GM15510 (cell line): Measurements from ENCODE around the gene GNG7.

ENCODE experiments used
- POLR2A ChIP-seq: IDR thresholded peaks from 3 replicates; pipeline ENCODE4 v1.6.1; 2011; ENCODE audit warnings: borderline replicate concordance; ENCODE audit not compliant: insufficient read length; ENCODE audit errors: extremely low read depth

The GNG7 gene

DNA sequence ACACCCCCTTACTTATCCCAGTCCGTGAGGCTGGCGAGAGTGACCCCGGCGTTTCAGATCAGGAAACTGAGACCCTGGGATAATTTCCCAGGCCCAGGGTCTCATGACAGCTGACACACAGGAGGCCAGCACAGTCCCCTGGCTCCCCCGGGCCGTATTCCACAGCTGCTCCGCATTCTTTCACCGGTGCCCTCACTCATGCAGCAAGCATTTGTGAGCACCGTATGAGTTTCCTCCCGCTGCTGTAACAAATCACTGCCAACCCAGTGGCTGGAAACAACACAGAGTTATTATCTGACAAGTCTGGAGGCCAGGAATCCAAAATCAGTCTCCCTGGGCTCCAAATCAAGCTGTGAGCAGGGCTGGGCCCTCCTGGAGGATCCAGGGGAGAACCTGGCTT lies 205.3 kb downstream of the GNG7 start:
- no peak for TF ChIP-seq POLR2A

DNA sequence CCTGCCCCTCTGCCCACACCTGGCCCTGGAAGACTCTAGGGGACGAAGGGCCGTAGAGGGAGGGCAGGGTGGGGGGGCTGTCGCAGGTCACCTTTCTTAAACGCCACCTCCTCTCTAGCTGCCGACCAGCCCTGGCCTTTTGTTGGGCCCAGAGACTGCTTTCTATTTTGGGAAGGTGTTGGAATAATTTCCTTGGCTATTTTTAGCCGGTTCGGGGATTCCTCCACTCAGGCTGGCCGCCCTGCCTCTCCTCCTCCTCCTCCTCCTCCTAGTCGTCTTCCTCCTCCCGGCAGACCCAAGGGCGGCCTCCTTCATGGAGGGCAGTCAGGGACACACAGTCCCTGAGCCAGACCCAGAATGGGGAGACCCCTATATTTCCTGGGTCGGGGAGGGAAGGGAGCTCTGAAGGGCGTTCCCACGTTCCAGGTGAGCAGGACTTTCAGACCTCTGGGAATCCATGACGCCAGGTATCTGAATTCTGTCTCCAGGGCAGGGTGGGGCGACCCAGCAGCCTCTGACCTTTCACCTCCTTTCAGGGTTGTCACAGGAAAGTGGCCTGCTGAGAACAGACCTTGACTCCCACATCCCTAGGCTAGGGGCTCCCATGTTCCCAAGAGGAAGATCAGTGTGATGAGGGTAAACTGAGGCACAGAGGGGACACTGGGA lies 206.7 kb downstream of the GNG7 start:
- no peak for TF ChIP-seq POLR2A

DNA sequence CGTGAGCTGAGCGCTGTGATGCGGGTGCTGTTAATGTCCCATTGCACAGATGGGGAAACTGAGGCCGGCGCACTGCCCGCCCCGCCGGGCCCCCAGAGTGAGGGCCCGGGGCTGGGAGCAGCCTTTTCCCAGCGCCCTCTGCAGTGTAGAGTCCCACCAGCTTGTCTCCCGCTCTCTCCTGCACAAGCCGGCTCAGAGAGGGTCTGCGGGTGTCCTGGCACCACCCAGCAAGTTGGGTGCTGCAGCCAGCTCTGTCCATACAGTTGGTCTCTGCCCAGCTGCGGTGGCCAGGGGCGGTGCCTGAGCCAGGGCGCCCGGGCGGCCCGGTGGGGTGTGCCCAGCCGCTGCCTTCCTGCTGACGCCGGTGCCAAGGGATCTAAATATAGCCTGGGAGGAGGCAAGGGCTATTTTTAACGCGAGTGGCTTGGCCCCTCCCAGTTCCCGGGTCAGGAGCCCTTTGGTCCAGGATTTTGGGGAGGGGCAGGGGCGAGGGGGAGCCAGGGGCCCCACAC lies 207.3 kb downstream of the GNG7 start:
- TF ChIP-seq POLR2A, result no peak

DNA sequence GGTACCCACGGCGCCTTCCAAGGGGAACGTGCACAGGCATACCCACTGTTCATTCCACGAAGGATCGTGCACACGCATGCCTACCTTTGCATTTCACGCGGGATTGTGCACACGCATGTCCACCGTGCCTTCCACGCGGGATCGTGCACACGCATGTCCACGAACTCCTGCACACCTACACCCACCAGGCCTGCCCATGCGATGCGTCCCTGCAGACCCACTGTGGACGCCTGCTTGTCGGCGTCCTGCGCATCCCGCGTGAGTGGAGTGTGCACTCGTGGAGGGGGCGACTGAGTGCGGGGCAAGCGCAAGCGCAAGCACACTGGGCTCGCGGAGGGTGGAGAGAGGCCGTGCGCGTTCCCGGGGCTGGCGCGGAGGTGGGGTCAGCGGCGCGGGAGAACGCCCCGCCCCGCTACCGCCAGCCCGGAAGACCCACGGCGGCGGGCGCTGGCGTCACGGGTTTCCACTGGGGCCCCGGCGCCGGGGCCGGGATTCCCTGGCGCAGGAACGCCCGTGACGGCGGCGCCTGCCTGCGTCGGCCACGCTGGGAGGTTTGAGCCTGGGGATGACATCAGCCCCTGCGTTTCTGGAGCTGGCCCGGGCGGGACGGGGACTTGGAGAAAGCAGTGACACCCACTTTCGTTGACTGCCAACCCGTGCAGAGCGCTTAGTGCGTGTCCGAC lies 207.9 kb downstream of the GNG7 start:
- peak; percentile 34 for TF ChIP-seq POLR2A

DNA sequence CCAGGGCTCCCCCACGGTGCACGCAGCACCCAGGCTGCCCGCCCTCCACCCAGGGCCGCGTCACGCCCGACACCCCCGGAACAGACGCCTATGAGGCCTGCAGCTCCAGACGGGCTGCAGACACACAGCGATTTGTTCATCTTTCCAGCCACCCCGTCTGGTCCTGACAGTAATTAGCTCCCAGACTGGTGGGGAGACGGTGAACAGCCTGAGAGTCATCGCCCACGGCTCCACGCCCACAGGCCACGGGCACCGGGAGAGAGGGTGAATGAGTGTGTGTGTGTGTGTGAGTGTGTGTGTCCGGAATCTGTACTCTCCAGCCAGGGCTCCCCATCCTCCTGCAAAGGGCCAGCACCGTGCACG lies 208.4 kb downstream of the GNG7 start:
- no peak for TF ChIP-seq POLR2A

DNA sequence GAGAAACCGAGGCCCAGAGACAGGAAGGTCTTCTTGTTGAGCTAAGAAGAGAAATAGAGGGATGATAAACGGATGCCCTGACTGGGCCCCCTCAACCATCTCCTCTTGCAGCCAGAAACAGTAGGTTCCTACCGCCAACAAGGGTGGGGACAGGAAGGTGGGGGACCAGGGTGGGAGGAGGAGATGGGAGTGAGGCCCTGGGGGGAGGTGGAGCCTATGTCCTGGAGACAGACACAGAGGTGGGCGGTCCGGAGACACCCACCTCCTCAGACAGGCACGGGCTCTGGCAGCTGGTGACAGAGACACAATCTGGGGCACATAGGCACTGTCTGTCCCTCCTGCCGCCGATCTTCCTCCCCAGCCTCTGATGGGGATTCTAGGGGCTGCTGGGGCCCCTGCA lies 209.6 kb downstream of the GNG7 start:
- no peak for TF ChIP-seq POLR2A

DNA sequence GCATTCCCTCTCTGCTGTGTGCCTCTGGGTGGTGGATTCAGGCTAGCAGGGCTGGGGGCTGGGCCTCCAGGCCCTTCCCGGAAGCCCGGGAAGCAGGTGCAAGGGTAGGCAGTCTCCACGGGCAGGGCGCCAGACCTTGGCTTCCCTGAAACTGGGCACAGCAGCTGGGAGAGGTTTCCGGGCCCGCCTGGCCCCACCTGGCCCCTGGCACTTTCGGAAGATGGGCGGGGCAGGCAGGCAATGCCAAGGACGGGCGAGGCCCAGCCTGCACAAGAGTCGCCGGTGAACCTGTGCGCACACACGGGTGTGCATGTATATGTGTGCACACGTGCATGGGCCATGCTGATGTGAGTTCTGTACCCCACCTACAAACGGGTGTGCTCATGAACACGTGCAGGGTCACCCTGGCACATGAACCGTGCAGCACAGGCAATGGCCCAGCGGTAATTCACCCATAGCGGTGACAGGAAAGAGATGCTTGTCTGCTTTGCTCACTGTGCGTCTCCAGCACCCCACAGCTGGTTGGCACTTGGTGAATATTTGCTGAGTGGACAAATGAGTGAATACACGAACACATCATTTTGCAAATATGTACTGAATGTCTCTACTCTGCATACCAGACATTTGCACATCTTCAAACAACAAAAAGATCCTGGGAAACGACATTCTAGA lies 211.2 kb downstream of the GNG7 start:
- TF ChIP-seq POLR2A, result no peak

DNA sequence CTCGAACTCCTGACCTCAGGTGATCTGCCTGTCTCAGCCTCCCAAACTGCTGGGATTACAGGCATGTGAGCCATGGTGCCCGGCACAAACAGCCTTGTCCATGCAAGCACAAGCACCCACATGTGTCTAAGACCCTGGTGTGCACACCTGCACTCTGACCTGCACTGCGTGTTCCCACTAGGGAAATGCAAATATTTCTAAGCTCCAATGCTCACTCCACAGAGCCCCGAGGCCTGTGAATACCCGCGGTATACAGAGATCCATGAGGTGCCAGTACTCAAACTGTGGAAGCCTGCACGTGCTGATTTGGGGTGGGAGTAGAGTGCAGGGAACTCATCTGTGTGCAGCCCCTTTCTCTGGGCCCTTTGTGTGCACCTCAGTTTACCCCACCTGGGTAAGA lies 211.8 kb downstream of the GNG7 start:
- TF ChIP-seq POLR2A, result no peak

DNA sequence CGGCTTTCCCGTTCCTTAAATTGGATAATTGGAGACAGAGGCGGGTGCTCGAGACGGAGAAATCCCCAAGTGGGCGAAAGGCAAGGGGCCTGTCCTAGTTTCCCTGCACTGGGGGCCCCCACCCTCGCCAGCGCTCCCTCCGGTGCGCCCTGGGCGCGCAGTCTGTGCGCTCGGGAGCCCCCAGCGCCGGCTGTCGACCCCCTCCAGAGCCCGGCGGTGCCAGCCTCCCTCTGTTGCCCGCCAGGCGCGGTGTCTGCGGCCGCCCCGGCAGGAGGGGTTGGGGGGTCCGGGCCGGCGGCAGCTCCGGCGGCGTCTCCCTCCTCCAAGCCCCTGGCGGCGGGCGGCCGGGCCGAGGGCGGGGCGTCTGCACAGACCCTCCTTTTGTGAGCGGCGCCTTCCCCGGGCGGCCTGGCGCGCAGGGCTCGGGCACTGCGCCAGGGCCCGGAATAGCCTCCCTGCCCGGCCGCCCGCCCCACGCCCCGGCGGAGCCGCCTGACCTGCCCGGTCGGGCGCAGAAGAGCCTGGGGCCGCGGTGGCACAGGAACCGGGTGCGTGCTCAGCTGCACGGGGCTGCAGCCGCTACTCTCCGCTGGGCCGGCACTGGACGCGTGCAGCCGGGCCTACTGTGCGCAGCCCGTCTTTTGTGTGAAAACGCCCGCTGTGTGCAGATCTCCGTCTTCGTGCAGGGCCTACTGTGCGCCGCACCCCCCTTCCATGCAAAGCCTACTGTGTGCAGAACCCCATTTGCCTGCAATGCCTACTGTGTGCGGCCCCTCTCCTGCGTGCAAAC lies 213.4 kb downstream of the GNG7 start:
- no peak for TF ChIP-seq POLR2A

DNA sequence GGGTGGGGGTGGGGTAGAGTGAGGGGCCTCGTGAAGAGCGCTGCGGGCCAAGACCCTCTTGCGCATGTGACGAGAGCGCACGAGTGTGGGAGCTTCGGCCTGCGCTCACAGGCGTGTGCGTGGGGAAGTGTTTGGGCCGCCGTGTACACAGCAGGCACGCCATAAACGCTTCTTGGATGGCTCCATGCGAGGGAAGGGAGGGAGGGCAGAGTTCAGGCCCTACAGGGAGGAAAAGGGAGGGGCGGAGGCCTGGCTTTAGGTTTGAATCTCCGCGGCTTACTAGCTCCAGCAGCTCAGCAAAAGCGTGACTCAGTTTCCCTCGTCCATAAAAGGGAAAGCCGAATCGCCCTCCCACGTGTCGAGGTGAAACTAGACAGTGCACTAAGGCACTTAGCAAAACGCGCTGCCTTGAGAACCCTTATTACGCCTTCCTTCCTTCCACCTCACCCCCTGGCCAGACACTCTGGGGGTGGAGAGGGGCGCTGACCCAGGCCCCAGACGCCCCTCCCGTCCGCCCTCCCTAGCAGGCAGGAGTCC lies 214.0 kb downstream of the GNG7 start:
- TF ChIP-seq POLR2A, result no peak

DNA sequence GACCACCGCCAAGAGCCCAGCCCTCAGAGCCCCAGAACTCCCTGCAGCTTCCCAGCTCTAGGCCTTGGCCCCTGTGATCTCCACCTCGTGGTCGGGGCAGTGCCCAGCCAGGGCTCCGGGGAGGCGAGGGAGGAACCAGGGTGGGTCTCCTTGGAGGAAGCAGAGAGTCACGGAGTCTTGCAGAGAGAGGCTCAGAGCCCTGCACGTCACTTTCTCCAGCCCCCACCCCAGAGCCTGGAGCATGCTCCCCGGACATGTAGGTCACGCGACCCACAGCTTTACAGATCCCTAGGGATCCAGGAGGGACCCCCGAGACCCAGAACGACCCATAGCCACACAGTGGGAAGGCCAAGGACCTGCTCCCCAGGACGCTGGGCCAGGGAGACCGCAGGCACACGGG lies 214.7 kb downstream of the GNG7 start:
- TF ChIP-seq POLR2A, result no peak

DNA sequence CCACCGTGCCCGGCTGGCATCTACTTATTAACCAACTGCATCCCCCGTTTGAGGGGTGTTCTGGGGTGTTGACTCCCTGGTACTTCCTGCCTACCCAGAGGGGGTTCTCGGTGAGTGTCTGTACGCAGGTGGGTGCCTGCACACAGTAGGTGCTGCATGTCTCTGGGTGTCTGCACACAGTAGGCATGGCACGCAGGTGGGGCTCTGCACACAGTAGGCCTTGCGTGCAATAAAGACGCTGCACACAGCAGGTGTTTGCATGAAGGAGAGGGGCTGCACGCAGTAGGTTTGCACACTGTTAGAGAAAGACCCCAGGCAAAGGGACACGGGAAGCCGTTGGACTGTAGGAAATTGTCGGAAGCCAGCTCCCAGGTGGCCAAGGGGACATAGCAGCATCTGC lies 215.4 kb downstream of the GNG7 start:
- no peak for TF ChIP-seq POLR2A

DNA sequence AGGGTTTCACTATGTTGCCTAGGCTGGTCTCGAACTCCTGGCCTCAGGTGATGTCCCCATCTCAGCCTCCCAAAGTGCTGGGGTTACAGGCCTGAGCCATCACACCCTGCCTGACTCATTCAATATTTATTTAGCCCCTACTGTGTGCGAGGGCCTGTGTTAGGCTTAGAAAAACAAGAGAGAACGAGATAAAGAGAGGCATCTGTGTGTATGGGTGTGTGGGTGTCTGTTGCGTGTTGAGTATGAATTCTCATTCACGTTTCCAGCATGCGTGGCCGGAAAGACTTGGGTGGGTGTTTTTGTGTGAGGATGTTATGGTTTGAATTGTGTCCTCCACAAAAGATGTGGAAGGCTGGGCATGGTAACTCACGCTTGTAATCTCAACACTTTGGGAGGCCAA lies 217.1 kb downstream of the GNG7 start:
- no peak for TF ChIP-seq POLR2A

DNA sequence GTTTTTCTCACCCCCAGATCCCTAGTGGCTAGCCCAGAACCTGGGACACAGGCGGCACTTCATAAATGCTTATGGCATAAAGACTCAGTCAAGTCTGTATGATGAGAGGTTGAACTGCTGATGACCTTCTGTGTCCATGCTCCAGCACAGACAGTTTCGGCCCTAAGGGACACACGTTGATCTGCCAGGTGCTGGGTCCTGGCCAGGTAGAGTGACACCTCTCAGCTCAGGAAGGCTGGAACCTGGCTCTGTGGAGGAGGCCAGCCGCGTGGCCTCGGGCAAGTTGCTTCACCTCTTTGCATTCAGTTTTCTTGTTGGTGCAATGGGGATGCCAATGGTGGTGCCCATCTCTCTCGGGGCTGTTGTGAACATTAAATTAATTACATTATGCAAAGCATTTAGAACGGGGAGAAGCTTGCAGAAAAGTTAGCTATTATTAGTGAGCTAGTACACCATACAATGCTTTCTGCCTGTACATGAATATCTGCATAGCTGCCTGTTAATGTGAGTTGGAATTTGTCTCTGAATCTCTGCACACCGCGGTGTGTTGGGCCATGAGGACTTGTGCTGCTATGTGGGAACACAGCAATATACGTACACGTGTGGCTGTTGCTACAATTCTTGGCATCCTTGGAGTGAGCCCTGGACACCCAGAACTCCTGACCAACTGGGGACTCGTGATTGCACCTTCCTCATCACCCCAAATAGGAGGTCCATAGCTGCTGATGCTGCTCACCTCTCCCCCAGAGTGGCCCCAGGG lies 218.1 kb downstream of the GNG7 start:
- TF ChIP-seq POLR2A, result no peak
